ENCODE measurements around the gene CD6. TPM values are rescaled to one million over a fixed set of nuclear protein-coding genes. Genes with fewer than 3 reads are reported as not detected.

The CD6 gene
- polyA plus RNA-seq, 1 donor (not counting 4 experiments of a cell fraction or from before 2014, with no cell fraction given) = 0.03 TPM

DNA sequence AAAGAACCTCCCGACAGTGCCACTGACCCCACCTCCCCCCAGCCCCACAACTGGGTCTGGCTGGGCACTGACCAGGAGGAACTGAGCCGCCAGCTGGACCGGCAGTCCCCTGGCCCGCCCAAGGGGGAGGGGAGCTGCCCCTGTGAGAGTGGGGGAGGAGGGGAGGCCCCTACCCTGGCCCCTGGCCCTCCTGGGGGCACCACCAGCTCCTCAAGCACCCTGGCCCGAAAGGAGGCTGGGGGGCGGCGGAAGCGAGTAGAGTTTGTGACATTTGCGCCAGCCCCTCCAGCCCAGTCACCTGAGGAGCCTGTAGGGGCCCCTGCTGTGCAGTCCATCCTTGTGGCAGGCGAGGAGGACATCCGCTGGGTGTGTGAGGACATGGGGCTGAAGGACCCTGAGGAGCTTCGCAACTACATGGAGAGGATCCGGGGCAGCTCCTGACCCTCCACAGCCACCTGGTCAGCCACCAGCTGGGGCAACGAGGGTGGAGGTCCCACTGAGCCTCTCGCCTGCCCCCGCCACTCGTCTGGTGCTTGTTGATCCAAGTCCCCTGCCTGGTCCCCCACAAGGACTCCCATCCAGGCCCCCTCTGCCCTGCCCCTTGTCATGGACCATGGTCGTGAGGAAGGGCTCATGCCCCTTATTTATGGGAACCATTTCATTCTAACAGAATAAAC lies 34.9 kb upstream of the CD6 start:
- Histone ChIP-seq H3K9me1 (ENCODE audit: control insufficient read depth, extremely low read depth, insufficient read depth, low read length) (no peaks in the 10 kb centered on the region), H3K27ac (ENCODE audit: control insufficient read depth, insufficient read depth, low read length) (no peak overlapping the region), H3K9me3 (ENCODE audit: control insufficient read depth, low read depth, low read length) (no peaks in the 10 kb centered on the region), H2AFZ (ENCODE audit: control insufficient read depth, low read length) (no peak overlapping the region), H3K4me3 (ENCODE audit: control insufficient read depth in 2 of 3, extremely low read depth in 1 of 3, insufficient read depth in 2 of 3, low read depth in 1 of 3, low read length in 3 of 3) (no peak overlapping the region), H3K4me2 (ENCODE audit: control insufficient read depth, extremely low read depth, insufficient read depth, low read depth, low read length) (no peak overlapping the region), H4K20me1 (ENCODE audit: control insufficient read depth, extremely low read depth, insufficient read depth, low read length) (no peaks in the 10 kb centered on the region), H3K4me1 (ENCODE audit: control insufficient read depth, extremely low read depth, insufficient read depth, low read length) (no peaks in the 10 kb centered on the region), H3K79me2 (ENCODE audit: control insufficient read depth, insufficient read depth, low read length) (no peaks in the 10 kb centered on the region), H3K27me3 (ENCODE audit: control insufficient read depth, extremely low read depth, insufficient read depth, low read length) (no peaks in the 10 kb centered on the region), H3K9ac (ENCODE audit: control insufficient read depth, extremely low read depth, insufficient read depth, low read length) (no peak overlapping the region), H3K36me3 (ENCODE audit: control insufficient read depth in 2 of 2, extremely low read depth in 1 of 2, insufficient read depth in 2 of 2, low read length in 2 of 2) (peaks cover 5 to 17% of the 10 kb centered on the region in 2 experiments)
- FAIRE-seq = no peak
- no peak for TF ChIP-seq EZH2 (IDR thresholded peaks at IDR 0.05; ENCODE audit: low read length)
- TF ChIP-seq, protein P1, sequence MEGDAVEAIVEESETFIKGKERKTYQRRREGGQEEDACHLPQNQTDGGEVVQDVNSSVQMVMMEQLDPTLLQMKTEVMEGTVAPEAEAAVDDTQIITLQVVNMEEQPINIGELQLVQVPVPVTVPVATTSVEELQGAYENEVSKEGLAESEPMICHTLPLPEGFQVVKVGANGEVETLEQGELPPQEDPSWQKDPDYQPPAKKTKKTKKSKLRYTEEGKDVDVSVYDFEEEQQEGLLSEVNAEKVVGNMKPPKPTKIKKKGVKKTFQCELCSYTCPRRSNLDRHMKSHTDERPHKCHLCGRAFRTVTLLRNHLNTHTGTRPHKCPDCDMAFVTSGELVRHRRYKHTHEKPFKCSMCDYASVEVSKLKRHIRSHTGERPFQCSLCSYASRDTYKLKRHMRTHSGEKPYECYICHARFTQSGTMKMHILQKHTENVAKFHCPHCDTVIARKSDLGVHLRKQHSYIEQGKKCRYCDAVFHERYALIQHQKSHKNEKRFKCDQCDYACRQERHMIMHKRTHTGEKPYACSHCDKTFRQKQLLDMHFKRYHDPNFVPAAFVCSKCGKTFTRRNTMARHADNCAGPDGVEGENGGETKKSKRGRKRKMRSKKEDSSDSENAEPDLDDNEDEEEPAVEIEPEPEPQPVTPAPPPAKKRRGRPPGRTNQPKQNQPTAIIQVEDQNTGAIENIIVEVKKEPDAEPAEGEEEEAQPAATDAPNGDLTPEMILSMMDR (optimal IDR thresholded peaks at IDR 0.05 in 1 of 3, IDR thresholded peaks at IDR 0.05 in 1 of 3, conservative IDR thresholded peaks at IDR 0.05 in 1 of 3; ENCODE audit: extremely low read depth in 1 of 3, insufficient read depth in 2 of 3, low read length in 3 of 3) = no peak
- DNase-seq (ENCODE audit: low read depth, low spot score) = no peak
- dilution Hi-C loops (cut with MboI; ENCODE audit: extremely low pct_ligation_motif_present, low sequenced_read_pairs) = no loop called here

GRCh38 chr11:60937144-60937527 lies 34.3 kb upstream of the CD6 start:
- H3K4me1 ChIP-seq (ENCODE audit: control insufficient read depth, extremely low read depth, insufficient read depth, low read length) = peaks cover 4% of the 10 kb centered on the region
- FAIRE-seq = no peak

More at GRCh38 chr11:60937144-60937527, 34.3 kb upstream of the CD6 start:
- no peaks in the 10 kb centered on the region for H3K9me1 ChIP-seq (ENCODE audit: control insufficient read depth, extremely low read depth, insufficient read depth, low read length)
- no peaks in the 10 kb centered on the region for H4K20me1 ChIP-seq (ENCODE audit: control insufficient read depth, extremely low read depth, insufficient read depth, low read length)
- H3K36me3 ChIP-seq (ENCODE audit: control insufficient read depth in 2 of 2, extremely low read depth in 1 of 2, insufficient read depth in 2 of 2, low read length in 2 of 2) = peaks cover 0 to 11% of the 10 kb centered on the region in 2 experiments
- no peaks in the 10 kb centered on the region for H3K27me3 ChIP-seq (ENCODE audit: control insufficient read depth, extremely low read depth, insufficient read depth, low read length)
- no peak for DNase-seq (ENCODE audit: low read depth, low spot score)
- no peak overlapping the region for H2AFZ ChIP-seq (ENCODE audit: control insufficient read depth, low read length)
- H3K79me2 ChIP-seq (ENCODE audit: control insufficient read depth, insufficient read depth, low read length) = no peaks in the 10 kb centered on the region
- dilution Hi-C loops (cut with MboI; ENCODE audit: extremely low pct_ligation_motif_present, low sequenced_read_pairs) = no loop called here
- TF ChIP-seq EZH2 (IDR thresholded peaks at IDR 0.05; ENCODE audit: low read length) = no peak
- TF ChIP-seq, protein P1 (optimal IDR thresholded peaks at IDR 0.05 in 1 of 3, IDR thresholded peaks at IDR 0.05 in 1 of 3, conservative IDR thresholded peaks at IDR 0.05 in 1 of 3; ENCODE audit: extremely low read depth in 1 of 3, insufficient read depth in 2 of 3, low read length in 3 of 3) = no peak
- H3K9ac ChIP-seq (ENCODE audit: control insufficient read depth, extremely low read depth, insufficient read depth, low read length) = no peak overlapping the region
- no peaks in the 10 kb centered on the region for H3K9me3 ChIP-seq (ENCODE audit: control insufficient read depth, low read depth, low read length)
- no peak overlapping the region for H3K4me2 ChIP-seq (ENCODE audit: control insufficient read depth, extremely low read depth, insufficient read depth, low read depth, low read length)
- H3K4me3 ChIP-seq (ENCODE audit: control insufficient read depth in 2 of 3, extremely low read depth in 1 of 3, insufficient read depth in 2 of 3, low read depth in 1 of 3, low read length in 3 of 3) = no peak overlapping the region
- no peak overlapping the region for H3K27ac ChIP-seq (ENCODE audit: control insufficient read depth, insufficient read depth, low read length)

All from keratinocyte (primary cell).